Measurements from ENCODE around the gene TAS2R40. TPM values are rescaled to one million over a fixed set of nuclear protein-coding genes. Genes with fewer than 3 reads are reported as not detected.

The TAS2R40 gene
- total RNA-seq, 1 donor = not detected

- H3K36me3 ChIP-seq (ENCODE audit: insufficient read depth, low read length) = no peaks in the 10 kb centered on the region
- H3K4me2 ChIP-seq (ENCODE audit: insufficient read depth, low read length) = no peak overlapping the region
- H3K79me2 ChIP-seq (ENCODE audit: insufficient read depth, low read length) = no peaks in the 10 kb centered on the region
- no peaks in the 10 kb centered on the region for H3K4me1 ChIP-seq (ENCODE audit: insufficient read depth, low read length)
- no peak for TF ChIP-seq CTCF (IDR thresholded peaks at IDR 0.05; ENCODE audit: extremely low read depth, low read depth, low read length)
- DNase-seq (ENCODE audit: insufficient read length, low spot score, missing footprints) = no peak
- no peak overlapping the region for H3K27ac ChIP-seq (ENCODE audit: low read depth, low read length)
- no peak overlapping the region for H3K4me3 ChIP-seq (ENCODE audit: insufficient read depth, low read length)
- no peaks in the 10 kb centered on the region for H3K27me3 ChIP-seq (ENCODE audit: insufficient read depth, low read length)
- no peaks in the 10 kb centered on the region for H3K9me3 ChIP-seq (ENCODE audit: low read depth, low read length)
- H4K20me1 ChIP-seq (ENCODE audit: insufficient read depth, low read length) = no peaks in the 10 kb centered on the region
- no peak overlapping the region for H2AFZ ChIP-seq (ENCODE audit: low read length)
Measured at GRCh38 chr7:143252006-143252405, 30.2 kb downstream of the TAS2R40 start.

GRCh38 chr7:143255564-143255963 is 33.7 kb downstream of the TAS2R40 start:
- no peak for DNase-seq (ENCODE audit: insufficient read length, low spot score, missing footprints)
- H2AFZ ChIP-seq (ENCODE audit: low read length) = no peak overlapping the region
- no peak for TF ChIP-seq CTCF (IDR thresholded peaks at IDR 0.05; ENCODE audit: extremely low read depth, low read depth, low read length)
- H3K4me2 ChIP-seq (ENCODE audit: insufficient read depth, low read length) = no peak overlapping the region
- no peaks in the 10 kb centered on the region for H3K27me3 ChIP-seq (ENCODE audit: insufficient read depth, low read length)
- H3K4me1 ChIP-seq (ENCODE audit: insufficient read depth, low read length) = no peaks in the 10 kb centered on the region
- no peaks in the 10 kb centered on the region for H4K20me1 ChIP-seq (ENCODE audit: insufficient read depth, low read length)
- no peaks in the 10 kb centered on the region for H3K79me2 ChIP-seq (ENCODE audit: insufficient read depth, low read length)
- no peak overlapping the region for H3K4me3 ChIP-seq (ENCODE audit: insufficient read depth, low read length)
- H3K27ac ChIP-seq (ENCODE audit: low read depth, low read length) = no peak overlapping the region
- no peaks in the 10 kb centered on the region for H3K36me3 ChIP-seq (ENCODE audit: insufficient read depth, low read length)
- H3K9me3 ChIP-seq (ENCODE audit: low read depth, low read length) = no peaks in the 10 kb centered on the region

GRCh38 chr7:143256325-143256724 is 34.5 kb downstream of the TAS2R40 start:
- Histone ChIP-seq H3K9me3 (ENCODE audit: low read depth, low read length) (no peaks in the 10 kb centered on the region), H3K27ac (ENCODE audit: low read depth, low read length) (no peak overlapping the region), H3K4me3 (ENCODE audit: insufficient read depth, low read length) (no peak overlapping the region), H2AFZ (ENCODE audit: low read length) (no peak overlapping the region), H3K4me1 (ENCODE audit: insufficient read depth, low read length) (no peaks in the 10 kb centered on the region), H3K79me2 (ENCODE audit: insufficient read depth, low read length) (no peaks in the 10 kb centered on the region), H3K36me3 (ENCODE audit: insufficient read depth, low read length) (no peaks in the 10 kb centered on the region), H4K20me1 (ENCODE audit: insufficient read depth, low read length) (no peaks in the 10 kb centered on the region), H3K27me3 (ENCODE audit: insufficient read depth, low read length) (no peaks in the 10 kb centered on the region), H3K4me2 (ENCODE audit: insufficient read depth, low read length) (no peak overlapping the region)
- DNase-seq (ENCODE audit: insufficient read length, low spot score, missing footprints) = no peak
- TF ChIP-seq CTCF (IDR thresholded peaks at IDR 0.05; ENCODE audit: extremely low read depth, low read depth, low read length) = peak; percentile 16

- TF ChIP-seq CTCF (IDR thresholded peaks at IDR 0.05; ENCODE audit: extremely low read depth, low read depth, low read length) = no peak
- no peak overlapping the region for H3K27ac ChIP-seq (ENCODE audit: low read depth, low read length)
- no peaks in the 10 kb centered on the region for H3K79me2 ChIP-seq (ENCODE audit: insufficient read depth, low read length)
- no peaks in the 10 kb centered on the region for H4K20me1 ChIP-seq (ENCODE audit: insufficient read depth, low read length)
- no peaks in the 10 kb centered on the region for H3K36me3 ChIP-seq (ENCODE audit: insufficient read depth, low read length)
- no peaks in the 10 kb centered on the region for H3K27me3 ChIP-seq (ENCODE audit: insufficient read depth, low read length)
- no peak overlapping the region for H2AFZ ChIP-seq (ENCODE audit: low read length)
- no peaks in the 10 kb centered on the region for H3K9me3 ChIP-seq (ENCODE audit: low read depth, low read length)
- H3K4me3 ChIP-seq (ENCODE audit: insufficient read depth, low read length) = no peak overlapping the region
- H3K4me1 ChIP-seq (ENCODE audit: insufficient read depth, low read length) = no peaks in the 10 kb centered on the region
- no peak overlapping the region for H3K4me2 ChIP-seq (ENCODE audit: insufficient read depth, low read length)
- no peak for DNase-seq (ENCODE audit: insufficient read length, low spot score, missing footprints)
Measured at GRCh38 chr7:143256932-143257331, 35.1 kb downstream of the TAS2R40 start.

Data from osteoblast (primary cell).